GM20000 (cell line): ENCODE results near the gene TBCK.

Experiments used
- DNase-seq: peaks from one replicate; pipeline ENCODE4 v3.0.0; 2012; ENCODE audit warnings: low spot score
- TF ChIP-seq, protein P1 (sequence below): IDR thresholded peaks from 2 replicates; pipeline ENCODE4 v1.5.1; 2012; ENCODE audit warnings: mild to moderate bottlenecking, control low read depth; ENCODE audit errors: extremely low read depth, missing control alignments

Gene TBCK

DNA sequence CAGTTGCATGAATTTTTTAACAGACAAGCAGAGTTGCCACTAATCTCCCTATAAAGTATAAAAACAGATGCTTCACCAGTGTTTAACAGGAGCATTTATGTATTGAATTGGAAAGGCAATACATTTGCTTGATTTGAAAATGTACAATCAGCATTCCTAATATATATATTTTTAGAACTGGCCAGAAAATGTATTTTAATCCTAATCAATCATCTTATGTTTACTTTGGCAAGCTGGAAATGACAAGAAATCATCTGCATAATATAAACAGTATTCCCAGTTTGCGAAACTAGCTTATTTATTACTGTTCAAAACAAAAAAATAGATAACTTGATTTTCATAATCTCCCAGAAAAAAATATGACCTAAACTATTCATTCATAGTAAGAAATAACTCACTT, 123.9 kb downstream of the TBCK start:
- TF ChIP-seq, protein P1, sequence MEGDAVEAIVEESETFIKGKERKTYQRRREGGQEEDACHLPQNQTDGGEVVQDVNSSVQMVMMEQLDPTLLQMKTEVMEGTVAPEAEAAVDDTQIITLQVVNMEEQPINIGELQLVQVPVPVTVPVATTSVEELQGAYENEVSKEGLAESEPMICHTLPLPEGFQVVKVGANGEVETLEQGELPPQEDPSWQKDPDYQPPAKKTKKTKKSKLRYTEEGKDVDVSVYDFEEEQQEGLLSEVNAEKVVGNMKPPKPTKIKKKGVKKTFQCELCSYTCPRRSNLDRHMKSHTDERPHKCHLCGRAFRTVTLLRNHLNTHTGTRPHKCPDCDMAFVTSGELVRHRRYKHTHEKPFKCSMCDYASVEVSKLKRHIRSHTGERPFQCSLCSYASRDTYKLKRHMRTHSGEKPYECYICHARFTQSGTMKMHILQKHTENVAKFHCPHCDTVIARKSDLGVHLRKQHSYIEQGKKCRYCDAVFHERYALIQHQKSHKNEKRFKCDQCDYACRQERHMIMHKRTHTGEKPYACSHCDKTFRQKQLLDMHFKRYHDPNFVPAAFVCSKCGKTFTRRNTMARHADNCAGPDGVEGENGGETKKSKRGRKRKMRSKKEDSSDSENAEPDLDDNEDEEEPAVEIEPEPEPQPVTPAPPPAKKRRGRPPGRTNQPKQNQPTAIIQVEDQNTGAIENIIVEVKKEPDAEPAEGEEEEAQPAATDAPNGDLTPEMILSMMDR, result no peak
- no peak for DNase-seq

DNA sequence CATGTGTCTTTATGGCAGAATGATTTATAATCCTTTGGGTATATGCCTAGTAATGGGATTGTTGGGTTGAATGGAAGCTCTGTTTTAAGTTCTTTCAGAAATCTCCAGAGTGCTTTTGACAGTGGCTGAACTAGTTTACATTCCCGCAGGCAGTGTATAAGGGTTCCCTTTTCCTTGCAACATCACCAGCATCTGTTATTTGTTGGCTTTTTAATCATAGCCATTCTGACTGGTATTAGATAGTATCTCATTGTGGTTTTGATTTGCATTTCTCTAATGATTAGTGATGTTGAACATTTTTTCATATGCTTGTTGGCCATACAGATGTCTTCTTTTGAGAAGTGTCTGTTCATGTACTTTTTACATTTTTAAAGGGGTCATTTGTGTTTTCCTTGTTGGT, 129.8 kb downstream of the TBCK start:
- DNase-seq, result no peak
- TF ChIP-seq, protein P1, result no peak

DNA sequence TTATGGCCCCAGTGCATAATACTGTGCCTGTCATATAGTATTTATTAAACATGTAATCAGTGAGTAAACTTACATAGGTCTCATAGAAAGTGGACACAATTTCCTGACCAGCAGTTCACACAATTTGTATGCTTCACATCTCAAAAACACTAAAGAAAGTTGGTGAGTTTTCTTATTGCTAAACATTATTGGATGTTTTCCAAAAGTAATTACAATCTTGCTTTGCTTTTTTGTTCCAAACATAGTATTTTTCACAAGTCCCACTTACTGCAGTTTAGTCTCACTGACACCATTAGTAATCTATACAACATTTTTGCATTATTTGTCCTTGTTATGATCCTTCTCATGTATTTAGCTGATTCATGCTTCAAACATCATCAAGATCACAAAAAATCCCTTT, 132.5 kb downstream of the TBCK start:
- TF ChIP-seq, protein P1, result peak; percentile 1
- no peak for DNase-seq

DNA sequence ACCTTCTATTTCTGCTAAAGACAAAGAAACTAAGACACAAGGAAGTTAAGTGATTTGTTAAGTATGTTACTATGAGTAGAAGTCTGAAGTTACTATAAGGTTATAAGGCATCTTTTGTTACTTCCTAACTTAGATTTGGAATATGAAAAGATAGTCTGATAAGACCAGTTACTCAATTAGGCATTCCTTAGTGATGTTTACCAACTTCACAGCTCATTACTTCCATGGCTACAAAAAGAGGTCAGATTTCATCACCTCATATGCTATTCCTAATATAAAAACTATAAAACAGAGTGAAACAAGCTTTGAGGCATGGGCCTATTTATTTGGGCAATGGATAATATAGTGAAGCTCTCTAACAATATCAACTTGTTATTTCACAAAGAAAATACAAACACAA, 143.1 kb downstream of the TBCK start:
- DNase-seq, result no peak
- TF ChIP-seq, protein P1, result no peak

DNA sequence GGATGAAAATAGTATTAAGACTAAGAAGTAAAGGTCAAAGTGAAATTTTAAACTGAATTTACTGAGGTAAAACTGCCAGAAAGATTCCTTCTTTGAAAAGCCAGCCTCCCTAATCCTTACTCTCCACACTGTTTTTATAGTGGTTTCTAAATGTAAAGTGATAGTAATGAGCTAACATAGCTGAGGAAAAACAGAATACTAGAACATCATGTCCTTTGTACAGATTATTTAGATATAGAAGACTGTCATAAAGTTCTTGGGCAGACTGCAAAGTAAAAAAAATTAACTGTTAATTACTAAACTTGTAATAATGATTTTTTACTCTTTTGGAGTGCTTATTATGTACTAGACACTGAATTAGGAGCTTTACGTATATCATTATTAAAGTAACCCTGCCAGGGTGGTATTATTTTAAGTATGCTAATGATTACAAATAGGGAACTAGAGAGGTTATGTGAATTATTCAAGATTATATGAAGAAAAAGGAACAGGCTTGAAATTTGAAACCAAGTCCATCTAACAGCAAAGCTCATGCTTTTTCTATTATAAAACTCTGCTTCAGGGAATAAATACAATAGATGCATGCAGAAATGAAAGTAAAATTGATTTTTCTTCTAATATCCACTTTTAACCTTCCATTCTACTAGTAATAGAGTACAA, 150.5 kb downstream of the TBCK start:
- TF ChIP-seq, protein P1, result no peak
- DNase-seq, result no peak

DNA sequence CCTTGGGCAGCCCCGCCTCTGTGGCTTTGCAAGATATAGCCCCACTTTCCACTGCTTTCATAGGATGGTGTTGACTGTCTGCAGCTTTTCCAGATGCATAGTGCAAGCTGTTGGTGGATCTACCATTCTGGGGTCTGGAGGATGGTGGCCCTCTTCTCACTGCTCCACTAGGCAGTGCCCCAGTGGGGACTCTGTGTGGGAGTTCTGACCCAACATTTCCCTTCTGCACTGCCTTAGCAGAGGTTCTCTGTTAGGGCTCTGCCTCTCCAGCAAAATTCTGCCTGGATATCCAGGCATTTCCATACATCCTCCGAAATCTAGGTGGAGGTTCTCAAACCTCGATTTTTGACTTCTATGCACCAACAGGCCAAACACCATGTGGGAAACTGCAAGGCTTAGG, 153.7 kb downstream of the TBCK start:
- TF ChIP-seq, protein P1, result no peak
- DNase-seq, result no peak

DNA sequence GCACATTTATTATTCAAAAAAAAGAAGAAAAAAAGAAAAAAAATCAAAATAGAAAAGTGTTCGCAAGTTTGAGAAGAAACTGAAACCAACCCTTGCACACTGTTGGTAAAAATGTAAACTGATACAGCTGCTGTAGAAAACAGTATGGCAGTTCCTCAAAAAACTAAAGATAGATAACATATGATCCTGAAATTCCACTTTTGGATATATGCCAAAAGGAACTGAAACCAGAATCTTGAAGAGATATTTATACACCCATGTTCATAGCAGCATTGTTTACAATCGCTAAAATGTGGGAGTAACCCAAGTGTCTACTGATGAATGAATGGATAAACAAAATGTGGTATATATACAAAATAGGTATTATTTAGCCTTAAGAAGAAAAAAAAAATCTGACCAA, 155.4 kb downstream of the TBCK start:
- TF ChIP-seq, protein P1, result no peak
- DNase-seq, result no peak
